ENCODE results near the gene DPP9. TPM values are rescaled to one million over a fixed set of nuclear protein-coding genes. Genes with fewer than 3 reads are reported as not detected.

The DPP9 gene
- total RNA-seq, 1 experiment from 2014 or later = 46.4 TPM

- Histone ChIP-seq H2BK12ac (ENCODE audit: insufficient read length, low read depth, low read length) (no peak overlapping the region), H3K9ac (ENCODE audit: extremely low read depth, insufficient read length, low read length) (no peak overlapping the region), H3K79me1 (ENCODE audit: insufficient read depth, low read depth, low read length, poor library complexity, severe bottlenecking) (no peaks in the 10 kb centered on the region), H4K8ac (replicated peaks; ENCODE audit: insufficient read length, low read depth, low read length) (no peak overlapping the region), H3K56ac (ENCODE audit: insufficient read length, low read depth, low read length) (no peak overlapping the region), H3K23me2 (ENCODE audit: insufficient read length, low read depth, low read length, poor library complexity, severe bottlenecking) (no peaks in the 10 kb centered on the region), H2AK5ac (ENCODE audit: insufficient read length, low read length) (no peak overlapping the region), H4K20me1 (ENCODE audit: control insufficient read depth, insufficient read depth, insufficient read length) (no peaks in the 10 kb centered on the region), H3K9me3 (ENCODE audit: control insufficient read depth, low read depth, low read length) (no peaks in the 10 kb centered on the region), H2BK120ac (ENCODE audit: low read depth, low read length, poor library complexity, severe bottlenecking) (no peak overlapping the region), H3T11ph (ENCODE audit: low read length) (no peak overlapping the region), H3K18ac (ENCODE audit: insufficient read length, low read depth, low read length) (no peak overlapping the region), H3K4ac (ENCODE audit: low read depth, low read length) (no peak overlapping the region), H3K4me1 (ENCODE audit: insufficient read depth, low read length) (no peaks in the 10 kb centered on the region), H2BK20ac (ENCODE audit: low read depth, low read length, poor library complexity, severe bottlenecking) (no peak overlapping the region), H4K5ac (ENCODE audit: insufficient read length, low read depth, low read length) (no peak overlapping the region), H3K4me2 (ENCODE audit: insufficient read depth, insufficient read length, low read length) (no peak overlapping the region), H2BK5ac (ENCODE audit: insufficient read length, low read length) (no peak overlapping the region), H3K27ac (ENCODE audit: insufficient read length, low read depth, low read length) (no peak overlapping the region), H4K91ac (ENCODE audit: insufficient read length, low read depth, low read length) (no peak overlapping the region), H3K27me3 (ENCODE audit: insufficient read depth, low read length) (no peaks in the 10 kb centered on the region), H3K23ac (ENCODE audit: insufficient read length, low read depth, low read length) (no peak overlapping the region), H3K14ac (ENCODE audit: insufficient read depth, low read length) (no peak overlapping the region), H2AFZ (ENCODE audit: low read length) (no peak overlapping the region), H2BK15ac (ENCODE audit: low read depth, low read length) (no peak overlapping the region), H3K79me2 (ENCODE audit: insufficient read depth, low read length) (no peaks in the 10 kb centered on the region)
- Mint-ChIP-seq H3K36me3 (ENCODE audit: insufficient read depth in 1 of 3, low read depth in 3 of 3) (peaks cover 25 to 76% (median 60%) of the 10 kb centered on the region in 3 experiments), H3K4me3 (no peak overlapping the region), H3K4me1 (no peaks in the 10 kb centered on the region), H3K9me3 (no peaks in the 10 kb centered on the region), H3K27me3 (ENCODE audit: low read depth) (no peaks in the 10 kb centered on the region), H3K27ac (peak overlapping the region in 2 of 3 experiments; percentile 31 to 67; a peak in 3 of 7 replicates)
- no peak for TF ChIP-seq CTCF (conservative IDR thresholded peaks at IDR 0.05)
- no peak for DNase-seq
- no CpG with 5 or more reads among the region's 22 CpGs for WGBS (ENCODE audit: extremely low coverage, insufficient read length, low lambda C conversion rate)
Measured at GRCh38 chr19:4694211-4694987, 29.2 kb downstream of the DPP9 start.
